ENCODE results near the gene LYSMD2.

LYSMD2 gene

GRCh38 chr15:51718746-51719145 is 18.7 kb downstream of the LYSMD2 start:
- DNase-seq: no peak

GRCh38 chr15:51718219-51718618 is 19.2 kb downstream of the LYSMD2 start:
- no peak for DNase-seq

GRCh38 chr15:51714911-51715310 is 22.5 kb downstream of the LYSMD2 start:
- DNase-seq: no peak

GRCh38 chr15:51714162-51714561 is 23.3 kb downstream of the LYSMD2 start:
- no peak for DNase-seq

GRCh38 chr15:51709031-51709430 is 28.4 kb downstream of the LYSMD2 start:
- DNase-seq: no peak

- no peak for DNase-seq
Observed at GRCh38 chr15:51708013-51708412, 29.4 kb downstream of the LYSMD2 start.

GRCh38 chr15:51706926-51707608 is 30.4 kb downstream of the LYSMD2 start:
- no peak for DNase-seq

- no peak for DNase-seq
Observed at GRCh38 chr15:51706291-51706690, 31.2 kb downstream of the LYSMD2 start.

- DNase-seq: no peak
Observed at GRCh38 chr15:51702710-51703109, 34.7 kb downstream of the LYSMD2 start.

- no peak for DNase-seq
Observed at GRCh38 chr15:51699373-51699772, 38.1 kb downstream of the LYSMD2 start.

- no peak for DNase-seq
Observed at GRCh38 chr15:51697163-51697562, 40.3 kb downstream of the LYSMD2 start.

GRCh38 chr15:51696566-51696965 is 40.9 kb downstream of the LYSMD2 start:
- DNase-seq: no peak

- no peak for DNase-seq
Observed at GRCh38 chr15:51692154-51692553, 45.3 kb downstream of the LYSMD2 start.

- DNase-seq: no peak
Observed at GRCh38 chr15:51688863-51689262, 48.6 kb downstream of the LYSMD2 start.

GRCh38 chr15:51687565-51687964 is 49.9 kb downstream of the LYSMD2 start:
- DNase-seq: no peak

- DNase-seq: peak; percentile 53 to 59
Observed at GRCh38 chr15:51681303-51681963, 56.0 kb downstream of the LYSMD2 start, which contains the start of gene SCG3. SCG3 (plus strand) TSS chr15:51681503; CDS start chr15:51681756, 253 bp downstream.

GRCh38 chr15:51680321-51680720 is 57.1 kb downstream of the LYSMD2 start:
- no peak for DNase-seq

GRCh38 chr15:51678096-51678495 is 59.4 kb downstream of the LYSMD2 start:
- peak in 1 of 2 experiments; percentile 1 for DNase-seq

GRCh38 chr15:51677452-51677851 is 60.0 kb downstream of the LYSMD2 start:
- DNase-seq: no peak

GRCh38 chr15:51677021-51677420 is 60.4 kb downstream of the LYSMD2 start:
- no peak for DNase-seq

- no peak for DNase-seq
Observed at GRCh38 chr15:51675234-51675633, 62.2 kb downstream of the LYSMD2 start.

Data from NCI-H1930 (cell line).